Hematopoietic multipotent progenitor cell treated with erythropoietin and hydrocortisone succinate and interleukin-3 and kit ligand, for 8 days (in vitro differentiated cells): ENCODE measurements around the gene POU4F1.

Experiments
- DNase-seq: peaks from one replicate; pipeline ENCODE4 v3.0.0-alpha.2; 2015

POU4F1 gene

DNA sequence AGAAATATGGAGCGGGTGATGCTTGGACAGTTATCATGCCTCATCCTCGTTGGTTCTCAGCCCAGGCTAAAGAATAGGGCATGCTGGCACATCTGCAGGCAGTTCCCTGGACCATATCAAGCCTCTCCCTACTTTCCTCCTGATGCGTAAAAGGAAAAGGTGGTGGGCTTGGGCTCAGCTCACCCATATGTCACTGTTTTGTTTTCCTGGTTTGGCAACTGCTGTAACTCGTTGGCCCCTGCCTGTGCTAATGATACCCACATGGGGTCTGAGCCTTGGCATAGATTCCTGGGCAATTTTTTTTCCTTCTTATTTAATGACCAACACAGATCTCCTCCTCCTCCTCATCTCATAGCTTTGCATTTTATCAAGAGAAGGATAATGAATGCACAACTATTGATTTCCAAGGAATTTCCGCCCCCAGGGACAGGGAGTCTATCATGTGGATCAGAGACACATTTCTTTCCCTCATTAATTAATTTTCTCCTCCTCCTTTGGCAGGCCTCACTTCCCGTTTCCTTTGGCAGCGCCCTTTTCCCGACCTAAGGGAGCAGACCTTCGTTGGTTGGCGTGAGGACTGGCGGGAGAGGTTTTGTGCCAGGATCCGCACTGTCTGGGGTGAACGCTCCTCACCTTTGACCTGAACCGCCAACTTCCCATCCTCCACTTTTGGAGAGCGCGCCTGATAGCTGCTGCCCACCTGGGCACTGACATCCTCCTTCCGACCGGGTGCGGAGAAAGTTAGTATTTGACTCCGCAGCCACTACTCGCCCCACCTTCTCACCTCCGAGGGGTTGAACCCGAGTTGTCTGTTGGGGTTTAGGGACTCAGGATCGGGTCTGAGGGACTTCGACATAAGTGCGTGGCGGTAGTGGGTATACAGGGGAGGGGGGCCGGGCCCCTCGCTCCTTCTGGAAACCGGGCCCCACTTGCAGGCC lies 3.4 kb upstream of the POU4F1 start:
- DNase-seq, result no peak

GRCh38 chr13:78604782-78605611 lies 1.6 kb upstream of the POU4F1 start:
- DNase-seq, result no peak

- no peak for DNase-seq
Measured at GRCh38 chr13:78602561-78603239, 652 bp downstream of the POU4F1 start.

GRCh38 chr13:78601874-78602560 lies 1.3 kb downstream of the POU4F1 start:
- no peak for DNase-seq

- peak; percentile 45 for DNase-seq
Measured at GRCh38 chr13:78601124-78601873, 2.1 kb downstream of the POU4F1 start.

GRCh38 chr13:78600280-78600883 lies 3.0 kb downstream of the POU4F1 start:
- no peak for DNase-seq

DNA sequence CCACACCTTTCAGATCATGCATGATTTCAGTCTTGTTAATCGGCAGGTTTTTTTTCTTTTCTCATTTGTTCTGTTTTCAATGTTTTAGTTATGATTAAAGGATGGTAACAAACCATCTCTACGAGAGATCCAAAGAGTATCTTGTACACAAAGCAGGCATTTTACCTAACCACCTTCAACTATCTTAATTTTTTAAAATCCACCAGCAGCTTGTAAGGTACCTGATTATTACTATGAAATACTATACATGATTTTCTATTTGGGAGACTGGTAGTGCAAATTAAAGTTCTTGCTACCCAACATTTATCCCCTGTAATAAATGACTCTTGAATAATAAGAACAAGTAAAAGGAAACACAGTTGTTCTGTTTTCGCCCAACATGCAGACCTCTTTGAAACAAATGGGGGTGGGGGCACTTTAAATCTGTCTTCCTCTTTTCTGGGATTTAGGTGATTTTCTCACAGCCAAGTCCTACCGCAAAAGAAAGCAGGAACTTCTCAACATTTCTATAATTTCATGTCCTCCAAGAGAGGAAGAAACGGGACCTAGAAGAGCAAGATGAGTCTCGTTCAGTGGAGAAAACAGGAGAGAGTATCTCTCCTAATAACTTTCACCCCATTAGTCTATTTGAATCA lies 3.6 kb downstream of the POU4F1 start:
- no peak for DNase-seq

- DNase-seq, result no peak
Measured at GRCh38 chr13:78598966-78599644, 4.2 kb downstream of the POU4F1 start.

GRCh38 chr13:78598116-78598781 lies 5.1 kb downstream of the POU4F1 start:
- DNase-seq, result no peak

- DNase-seq, result no peak
Measured at GRCh38 chr13:78597602-78597932, 5.8 kb downstream of the POU4F1 start.

GRCh38 chr13:78596736-78597601 lies 6.4 kb downstream of the POU4F1 start:
- DNase-seq, result no peak

DNA sequence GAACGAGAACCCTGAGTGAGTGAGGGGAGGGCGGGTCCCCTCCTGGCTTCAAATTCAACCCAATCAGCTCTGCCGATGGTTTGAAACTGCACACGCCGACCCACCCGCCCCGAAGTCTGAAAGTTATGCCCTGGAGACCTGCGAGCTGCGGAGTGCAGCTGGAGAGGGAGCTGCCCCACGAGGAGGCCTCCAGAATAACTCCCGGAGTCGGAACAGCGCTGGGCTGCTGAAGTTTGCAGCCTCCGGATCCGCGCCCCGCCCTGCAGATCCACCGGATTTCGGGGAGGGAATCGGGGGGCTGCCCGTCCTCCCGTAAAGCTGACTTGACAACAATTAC lies 7.0 kb downstream of the POU4F1 start:
- no peak for DNase-seq

DNA sequence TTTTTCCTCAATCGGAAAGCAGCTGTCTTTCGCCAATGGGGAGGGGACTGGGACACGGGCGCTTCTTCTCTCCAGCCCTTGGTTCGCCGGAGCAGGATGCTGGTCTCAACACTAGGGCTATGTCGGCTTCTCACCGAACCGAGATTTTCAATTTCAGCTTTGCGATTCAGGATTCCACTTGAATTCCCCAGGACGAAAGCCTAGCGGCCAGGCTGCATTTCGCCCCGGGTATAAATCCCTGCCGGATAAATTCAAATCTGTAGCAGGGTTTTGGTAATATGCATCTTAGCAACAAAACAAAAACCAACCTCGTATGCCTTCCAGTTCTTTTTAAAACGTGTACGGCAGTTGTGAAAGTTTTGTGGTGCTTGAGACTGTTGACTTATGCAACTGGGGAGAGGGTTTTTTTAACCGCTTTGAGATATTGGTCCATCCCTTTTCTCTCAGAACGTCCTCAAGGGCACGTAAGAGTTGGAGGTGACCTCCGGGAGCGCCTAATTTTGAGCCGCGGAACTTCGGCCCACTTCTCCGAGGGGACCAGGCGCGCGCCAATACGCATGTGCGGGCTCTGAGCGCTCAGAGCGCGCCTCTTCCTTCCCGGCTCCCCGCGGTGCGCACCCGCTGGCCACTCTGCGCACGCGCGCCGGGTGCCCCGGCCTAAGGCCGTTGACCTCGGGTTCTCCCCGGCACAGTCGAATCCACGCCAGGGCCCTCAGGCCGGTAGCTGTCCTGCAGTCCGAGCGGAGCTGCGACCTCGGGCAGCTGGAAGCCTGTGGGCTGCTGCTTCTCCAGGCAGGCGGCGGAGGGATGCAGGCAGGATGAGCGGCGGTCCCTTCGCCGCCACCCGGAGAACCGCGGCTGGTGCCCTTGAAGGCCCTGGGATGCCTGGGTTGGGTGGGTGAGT lies 7.6 kb downstream of the POU4F1 start:
- no peak for DNase-seq

DNA sequence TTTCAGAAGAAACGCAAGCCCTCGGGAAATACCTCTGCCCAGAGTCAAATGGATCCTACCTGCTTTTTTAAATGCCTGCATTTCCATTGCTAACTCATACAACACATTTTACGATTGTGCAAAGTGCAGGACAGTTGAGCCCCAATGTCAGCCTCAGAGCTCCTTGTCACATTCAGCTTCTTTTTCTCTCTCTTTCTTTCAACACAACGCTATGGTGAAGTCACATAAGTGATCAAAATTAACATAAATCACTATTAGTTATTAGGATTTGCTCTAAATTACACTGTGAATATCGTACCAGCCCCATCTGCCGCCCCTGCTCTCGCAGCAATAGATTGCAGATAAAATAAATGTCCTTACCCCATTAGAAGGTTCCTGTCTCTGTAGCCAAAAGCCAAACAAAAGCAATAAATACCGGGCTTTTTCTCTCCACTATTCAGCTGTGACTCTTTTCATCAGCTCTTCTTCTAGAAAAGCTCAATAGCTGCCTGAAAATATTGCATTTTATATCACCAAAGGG lies 8.8 kb downstream of the POU4F1 start:
- no peak for DNase-seq

GRCh38 chr13:78593652-78594455 lies 9.5 kb downstream of the POU4F1 start:
- DNase-seq, result no peak

DNA sequence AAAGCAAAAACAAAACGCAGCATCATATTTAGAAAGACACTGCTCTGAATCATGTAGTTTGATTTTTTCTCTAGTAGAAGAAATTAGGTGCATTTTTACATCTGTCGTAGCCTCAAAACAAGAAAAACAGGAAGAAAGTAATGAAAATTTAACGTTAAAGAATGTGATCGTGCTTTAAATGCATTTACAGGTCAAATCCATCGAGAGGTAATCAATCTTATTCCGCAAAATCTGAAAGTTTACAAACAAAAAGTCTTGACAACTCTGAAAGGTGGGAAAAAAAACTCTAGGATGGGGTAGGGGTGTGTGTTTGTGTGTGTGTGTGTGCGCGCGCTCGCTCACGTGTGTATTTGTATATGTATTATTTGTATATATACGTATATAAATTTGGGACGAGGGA lies 10.2 kb downstream of the POU4F1 start:
- no peak for DNase-seq

DNA sequence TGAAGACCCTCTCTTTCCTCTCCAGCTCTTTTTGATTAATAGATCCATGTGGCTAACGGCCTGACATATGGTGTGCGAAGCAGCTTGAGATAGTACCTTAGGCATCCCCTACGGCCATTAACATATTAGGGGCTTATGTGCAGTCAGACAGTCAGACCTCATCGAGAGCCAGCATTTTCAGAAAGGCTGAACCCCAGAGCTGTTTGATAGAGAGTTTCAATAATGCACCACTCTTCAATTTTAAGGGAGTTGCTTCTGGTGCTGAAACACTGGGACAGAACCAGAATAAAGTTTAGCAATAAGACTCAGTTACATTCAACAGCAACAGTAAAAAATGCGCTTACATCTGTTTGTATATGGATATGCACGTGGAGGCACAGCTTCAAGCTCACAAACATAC lies 10.8 kb downstream of the POU4F1 start:
- no peak for DNase-seq
